IPS-NIHi11 (cell line): Measurements from ENCODE around the gene PPP1R13L.
A peak's percentile ranks its signal among the peaks of the same experiment; 100 is the strongest.

ENCODE experiments used
- DNase-seq: peaks from one replicate; pipeline ENCODE4 v3.0.0; 2012; ENCODE audit warnings: mixed read lengths, low spot score

The PPP1R13L gene, protein sequence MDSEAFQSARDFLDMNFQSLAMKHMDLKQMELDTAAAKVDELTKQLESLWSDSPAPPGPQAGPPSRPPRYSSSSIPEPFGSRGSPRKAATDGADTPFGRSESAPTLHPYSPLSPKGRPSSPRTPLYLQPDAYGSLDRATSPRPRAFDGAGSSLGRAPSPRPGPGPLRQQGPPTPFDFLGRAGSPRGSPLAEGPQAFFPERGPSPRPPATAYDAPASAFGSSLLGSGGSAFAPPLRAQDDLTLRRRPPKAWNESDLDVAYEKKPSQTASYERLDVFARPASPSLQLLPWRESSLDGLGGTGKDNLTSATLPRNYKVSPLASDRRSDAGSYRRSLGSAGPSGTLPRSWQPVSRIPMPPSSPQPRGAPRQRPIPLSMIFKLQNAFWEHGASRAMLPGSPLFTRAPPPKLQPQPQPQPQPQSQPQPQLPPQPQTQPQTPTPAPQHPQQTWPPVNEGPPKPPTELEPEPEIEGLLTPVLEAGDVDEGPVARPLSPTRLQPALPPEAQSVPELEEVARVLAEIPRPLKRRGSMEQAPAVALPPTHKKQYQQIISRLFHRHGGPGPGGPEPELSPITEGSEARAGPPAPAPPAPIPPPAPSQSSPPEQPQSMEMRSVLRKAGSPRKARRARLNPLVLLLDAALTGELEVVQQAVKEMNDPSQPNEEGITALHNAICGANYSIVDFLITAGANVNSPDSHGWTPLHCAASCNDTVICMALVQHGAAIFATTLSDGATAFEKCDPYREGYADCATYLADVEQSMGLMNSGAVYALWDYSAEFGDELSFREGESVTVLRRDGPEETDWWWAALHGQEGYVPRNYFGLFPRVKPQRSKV

DNA sequence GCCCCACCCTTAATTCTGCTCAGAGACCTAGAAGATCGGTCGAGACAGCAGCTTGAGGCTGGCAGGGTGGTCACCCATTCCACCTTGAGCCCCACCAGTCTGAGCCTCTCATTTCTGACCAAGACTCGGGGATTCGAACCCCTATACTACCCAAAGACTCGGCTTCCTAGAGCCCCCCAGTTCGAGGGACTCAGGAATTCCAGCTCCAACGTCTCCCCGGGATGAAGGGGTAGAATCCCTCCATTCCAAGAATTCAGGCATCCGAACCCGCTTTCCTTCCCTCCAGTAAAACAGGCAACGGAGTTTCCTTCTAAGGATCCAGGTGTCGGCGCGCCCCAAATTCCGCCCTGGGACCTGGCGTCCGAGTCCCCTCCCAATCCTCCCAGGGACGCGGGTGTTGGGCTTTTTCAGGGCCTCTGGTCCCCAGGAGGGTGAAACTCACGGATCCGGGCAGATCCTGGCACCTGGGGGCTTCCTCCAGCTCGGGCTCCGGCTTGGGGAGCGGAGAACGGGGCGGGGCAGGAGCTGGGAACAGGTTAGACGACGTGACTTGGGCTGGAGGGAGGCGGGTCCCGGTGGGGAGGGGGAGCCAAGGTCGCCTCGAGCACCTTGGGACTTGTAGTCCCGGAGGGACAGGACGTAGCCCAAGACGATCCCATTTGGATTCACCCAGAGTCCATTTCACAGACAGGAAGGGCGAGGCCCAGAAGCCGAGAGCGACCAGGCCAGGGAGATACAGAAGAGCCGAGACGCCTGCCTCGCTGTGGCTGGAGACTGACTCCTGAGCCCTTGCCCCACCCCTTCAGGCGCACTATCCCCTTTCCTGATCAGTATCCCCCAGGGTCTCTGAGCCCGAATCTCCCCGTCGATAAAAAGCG, at the start of gene PPP1R13L:
TSS of gene PPP1R13L (minus strand) at position 513 of the 878 bp plus-strand sequence. CDS start 6,751 bp downstream, outside the sequence.
- DNase-seq = peak; percentile 91

- no peak for DNase-seq
Measured at GRCh38 chr19:45451850-45452387, 47.0 kb upstream of the PPP1R13L start.

- no peak for DNase-seq
Measured at GRCh38 chr19:45451131-45451849, 46.4 kb upstream of the PPP1R13L start.

DNA sequence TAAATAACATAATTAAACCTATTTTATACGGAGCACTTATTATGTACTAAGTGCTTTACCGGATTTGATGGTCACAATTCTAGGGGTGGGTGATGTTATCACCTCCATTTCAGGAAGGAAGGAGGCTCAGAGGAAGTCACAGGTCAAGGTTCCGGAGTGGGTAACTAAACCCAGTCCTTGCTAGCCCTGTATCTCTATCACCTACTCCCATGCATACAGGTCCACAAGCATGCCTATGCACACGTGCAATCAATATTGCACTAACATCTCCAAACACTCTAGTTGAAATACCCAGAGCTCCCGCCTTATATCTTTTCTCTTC, 45.1 kb upstream of the PPP1R13L start:
- no peak for DNase-seq

GRCh38 chr19:45448887-45449299, 44.0 kb upstream of the PPP1R13L start:
- no peak for DNase-seq

GRCh38 chr19:45448425-45448756, 43.5 kb upstream of the PPP1R13L start:
- DNase-seq = no peak

DNA sequence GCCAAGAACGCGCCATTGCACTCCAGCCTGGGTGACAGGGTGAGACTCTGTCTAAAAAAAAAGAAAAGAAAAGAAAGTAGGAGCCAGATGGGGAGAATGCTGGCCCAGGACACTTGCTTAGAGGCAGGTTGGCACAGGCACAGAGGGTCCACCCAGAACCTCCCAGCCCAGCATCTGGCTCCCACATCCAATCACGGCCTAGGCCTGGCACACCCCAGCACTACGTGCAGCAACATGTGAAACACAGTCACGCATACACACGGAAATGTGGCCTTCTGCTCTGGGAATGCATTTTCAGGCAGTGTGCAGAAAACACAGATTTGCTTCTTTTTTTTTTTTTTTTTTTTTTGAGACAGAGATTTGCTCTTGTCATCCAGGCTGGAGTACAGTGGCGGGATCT, 42.1 kb upstream of the PPP1R13L start:
- DNase-seq = no peak

GRCh38 chr19:45446295-45446694, 41.4 kb upstream of the PPP1R13L start:
- DNase-seq = peak; percentile 12

GRCh38 chr19:45445139-45445538, 40.3 kb upstream of the PPP1R13L start:
- DNase-seq = no peak

DNA sequence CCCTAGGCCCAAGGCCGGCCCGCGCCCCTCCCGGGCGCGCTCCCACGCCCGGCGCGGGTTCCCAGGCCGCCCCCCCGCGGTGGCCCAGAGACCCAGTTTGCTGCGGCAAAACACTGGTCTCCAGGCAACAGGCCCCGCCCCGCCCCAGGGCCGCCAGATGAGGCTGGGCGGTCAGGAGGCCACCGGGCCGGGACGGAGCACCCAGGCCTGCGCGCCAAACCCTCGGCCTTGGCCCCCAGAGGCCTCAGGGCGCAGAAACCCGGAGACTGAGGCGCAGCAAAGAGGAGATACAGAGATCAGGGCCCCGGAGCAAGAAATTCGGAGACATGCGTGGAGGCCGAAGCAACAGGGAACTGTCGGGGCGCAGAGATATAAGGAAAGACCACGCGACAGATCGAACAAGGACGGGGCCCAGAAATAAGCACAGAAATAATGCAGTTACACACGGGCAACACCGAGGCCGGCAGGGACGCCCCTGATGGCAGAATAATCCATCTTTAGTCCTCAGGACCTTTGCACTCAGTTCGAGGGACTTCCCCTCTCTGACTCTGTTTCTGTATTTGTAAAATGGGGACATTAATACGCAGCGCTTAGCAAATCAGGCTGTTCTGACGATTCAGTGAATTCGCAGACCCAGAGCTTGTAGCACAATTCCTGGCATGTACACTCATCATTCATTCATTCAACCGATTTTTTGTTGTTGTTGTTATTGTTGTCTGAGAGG, 39.6 kb upstream of the PPP1R13L start:
- peak; percentile 88 for DNase-seq

GRCh38 chr19:45443462-45444317, 38.8 kb upstream of the PPP1R13L start:
- DNase-seq = peak; percentile 92

DNA sequence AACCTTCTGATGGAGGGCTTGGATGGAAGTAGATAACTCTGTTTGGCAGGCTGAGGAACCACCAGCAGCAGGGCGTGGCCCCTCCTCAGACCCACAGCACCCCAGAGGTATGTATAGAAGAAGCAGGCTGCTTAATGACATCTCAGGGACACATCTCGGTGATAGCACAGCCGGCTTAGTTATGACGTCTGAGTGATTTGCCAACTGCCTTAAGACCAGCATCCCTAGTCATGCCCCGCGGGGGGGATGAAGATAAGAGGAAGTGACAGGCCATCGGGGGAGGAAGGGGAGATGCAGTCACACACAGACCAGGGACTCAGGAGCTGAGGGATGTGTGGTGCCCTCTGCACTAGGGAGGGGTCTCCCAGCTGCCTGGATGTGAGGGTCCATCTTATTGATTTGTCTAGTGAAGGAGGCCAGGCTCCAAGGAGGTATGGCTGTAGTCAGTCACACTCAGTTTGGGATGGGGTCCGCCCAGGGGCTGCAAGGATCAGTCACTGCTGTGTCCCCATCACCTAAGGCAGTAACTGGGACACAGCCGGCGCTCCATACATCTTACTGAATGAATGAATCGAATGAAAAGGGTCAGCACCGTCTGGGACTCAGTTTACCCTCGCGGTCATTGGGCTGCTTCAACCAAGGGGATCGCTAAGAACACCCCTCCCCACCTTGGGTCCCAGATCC, 38.1 kb upstream of the PPP1R13L start:
- DNase-seq = no peak

DNA sequence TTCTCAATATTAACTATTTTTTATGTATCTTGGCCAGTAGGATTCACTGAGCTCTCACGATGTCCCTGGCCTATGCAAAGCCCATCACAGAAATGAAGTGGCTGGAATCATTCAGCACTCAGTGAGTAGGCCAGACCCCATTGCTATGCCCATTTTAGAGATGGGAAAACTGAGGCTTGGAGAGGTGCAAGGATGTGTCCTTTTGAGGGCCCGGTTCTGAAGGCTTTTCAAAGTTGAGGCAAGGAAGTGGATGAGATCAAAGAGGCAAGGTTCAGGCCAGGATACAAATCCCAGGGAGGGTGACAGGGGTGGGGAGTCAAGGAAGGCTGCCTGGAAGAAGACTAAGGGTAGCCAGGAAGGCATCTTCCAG, 37.5 kb upstream of the PPP1R13L start:
- no peak for DNase-seq

DNA sequence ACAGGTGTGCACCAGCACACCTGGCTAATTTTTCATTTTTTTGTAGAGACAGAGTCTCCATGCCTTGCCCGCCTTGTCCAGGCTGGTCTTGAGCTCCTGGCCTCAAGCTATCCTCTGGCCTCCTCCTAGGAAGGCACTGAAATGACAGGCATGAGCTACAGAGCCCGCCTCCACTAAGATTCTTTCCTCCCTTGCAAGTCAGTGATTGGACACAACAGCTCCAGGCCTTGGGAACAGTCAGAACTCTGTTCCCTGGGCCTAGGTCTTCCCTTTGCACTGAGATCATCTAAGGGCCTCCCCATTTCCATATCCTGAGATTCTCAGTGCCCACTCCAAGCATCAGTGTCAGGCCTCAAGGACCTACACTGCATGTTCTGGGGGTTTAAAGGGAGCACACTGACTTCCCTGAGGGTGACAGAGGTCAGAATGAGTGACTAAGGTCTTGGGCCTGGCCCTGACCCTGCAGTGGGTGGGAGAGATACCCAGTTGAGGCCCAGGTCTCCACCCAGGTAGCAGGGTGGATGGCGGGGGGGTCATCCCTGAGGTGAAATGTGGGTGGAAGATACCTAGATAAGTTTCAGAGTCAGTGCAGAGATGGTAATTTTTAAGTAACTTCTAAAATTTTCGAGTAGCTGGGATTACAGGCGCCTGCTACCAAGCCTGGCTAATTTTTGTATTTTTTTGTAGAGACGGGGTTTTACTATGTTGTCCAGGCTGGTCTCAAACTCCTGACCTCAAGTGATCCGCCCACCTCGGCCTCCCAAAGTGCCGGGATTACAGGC, 36.2 kb upstream of the PPP1R13L start:
- DNase-seq = peak; percentile 31

GRCh38 chr19:45440259-45440638, 35.4 kb upstream of the PPP1R13L start:
- DNase-seq = no peak

DNA sequence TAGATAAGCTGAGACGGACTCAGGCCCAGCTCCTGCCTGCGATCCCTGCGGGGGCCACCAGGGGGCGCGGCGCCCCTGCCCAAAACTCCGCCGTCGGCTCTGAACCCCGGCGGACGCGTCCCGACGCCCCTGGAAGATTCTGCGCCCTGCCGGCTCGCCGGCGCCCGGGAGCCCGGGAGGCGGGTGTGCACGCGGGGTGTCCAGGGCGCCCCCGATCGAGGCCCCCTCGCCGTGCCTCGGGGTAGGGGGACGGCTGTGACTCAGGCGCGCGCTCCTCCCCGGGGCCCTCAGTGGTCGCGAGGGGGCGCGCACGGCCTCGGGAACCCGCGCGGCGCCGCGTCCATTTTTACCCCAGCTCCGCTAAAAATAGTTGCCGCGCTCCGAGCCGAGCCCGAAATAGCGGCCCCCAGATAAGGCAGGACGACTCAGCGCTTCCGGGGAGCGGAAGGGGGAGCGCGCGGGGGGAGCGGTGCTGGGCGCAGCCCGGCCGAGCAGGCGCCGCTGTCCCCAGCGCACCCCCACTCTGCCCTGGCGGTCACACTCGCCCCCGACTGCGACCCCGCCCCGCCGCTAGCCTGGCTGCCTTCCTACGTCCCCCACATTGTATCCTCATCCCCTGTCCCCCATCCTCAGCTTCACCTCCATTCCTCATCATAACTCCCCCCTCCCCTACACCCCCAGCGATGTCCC, 34.8 kb upstream of the PPP1R13L start:
- peak; percentile 82 for DNase-seq

DNA sequence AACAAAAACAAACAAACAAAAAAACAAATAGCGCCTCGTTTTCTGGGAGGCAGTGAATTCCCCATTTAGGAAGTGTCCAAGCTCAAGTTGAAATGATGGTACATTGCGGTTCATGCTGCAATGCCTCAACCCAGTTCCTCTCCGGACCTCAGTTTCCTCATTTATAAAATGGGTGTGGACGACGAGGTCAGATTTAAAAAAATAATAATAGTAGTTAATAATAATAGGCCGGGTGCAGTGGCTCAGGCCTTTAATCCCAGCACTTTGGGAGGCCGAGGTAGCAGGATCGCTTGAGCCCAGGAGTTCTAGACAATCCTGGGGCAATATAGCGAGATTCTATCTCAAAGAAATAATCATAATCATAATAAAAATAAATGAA, 34.3 kb upstream of the PPP1R13L start:
- DNase-seq = no peak

- no peak for DNase-seq
Measured at GRCh38 chr19:45437328-45437727, 32.5 kb upstream of the PPP1R13L start.
